Measurements from ENCODE around the gene AKNAD1.

DNA sequence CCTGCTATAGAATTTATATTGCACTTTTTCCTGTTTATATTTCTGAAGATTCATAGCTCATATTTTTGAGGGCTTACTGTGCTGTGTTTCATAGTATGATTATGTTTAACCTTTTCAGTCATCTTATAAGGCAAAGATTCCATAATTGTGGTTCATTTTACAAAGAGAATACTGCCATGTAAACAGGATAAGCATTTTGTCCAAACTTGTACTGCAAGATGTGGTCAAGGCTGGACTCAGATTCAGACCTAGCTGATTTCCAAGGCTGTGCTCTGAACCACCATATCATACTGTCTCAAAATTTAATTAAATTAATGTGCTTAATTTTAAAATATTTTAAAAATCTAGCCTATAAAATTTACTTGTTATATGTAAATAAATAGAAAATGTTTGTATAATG is 79.1 kb downstream of the AKNAD1 start:
- no peak for TF ChIP-seq TCF3 (IDR thresholded peaks at IDR 0.05; ENCODE audit: borderline replicate concordance, insufficient read depth, low read depth, low read length)
- TF ChIP-seq, protein P1, sequence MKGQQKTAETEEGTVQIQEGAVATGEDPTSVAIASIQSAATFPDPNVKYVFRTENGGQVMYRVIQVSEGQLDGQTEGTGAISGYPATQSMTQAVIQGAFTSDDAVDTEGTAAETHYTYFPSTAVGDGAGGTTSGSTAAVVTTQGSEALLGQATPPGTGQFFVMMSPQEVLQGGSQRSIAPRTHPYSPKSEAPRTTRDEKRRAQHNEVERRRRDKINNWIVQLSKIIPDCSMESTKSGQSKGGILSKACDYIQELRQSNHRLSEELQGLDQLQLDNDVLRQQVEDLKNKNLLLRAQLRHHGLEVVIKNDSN (IDR thresholded peaks at IDR 0.05; ENCODE audit: borderline replicate concordance, extremely low read length, insufficient read depth, low read depth, low read length): no peak
- TF ChIP-seq POLR2AphosphoS5 (IDR thresholded peaks at IDR 0.05; ENCODE audit: low read length): no peak
- no peak for TF ChIP-seq TARDBP (IDR thresholded peaks at IDR 0.05; ENCODE audit: borderline replicate concordance)
- no peak for TF ChIP-seq BACH1 (IDR thresholded peaks at IDR 0.05; ENCODE audit: borderline replicate concordance)
- TF ChIP-seq, protein P2, sequence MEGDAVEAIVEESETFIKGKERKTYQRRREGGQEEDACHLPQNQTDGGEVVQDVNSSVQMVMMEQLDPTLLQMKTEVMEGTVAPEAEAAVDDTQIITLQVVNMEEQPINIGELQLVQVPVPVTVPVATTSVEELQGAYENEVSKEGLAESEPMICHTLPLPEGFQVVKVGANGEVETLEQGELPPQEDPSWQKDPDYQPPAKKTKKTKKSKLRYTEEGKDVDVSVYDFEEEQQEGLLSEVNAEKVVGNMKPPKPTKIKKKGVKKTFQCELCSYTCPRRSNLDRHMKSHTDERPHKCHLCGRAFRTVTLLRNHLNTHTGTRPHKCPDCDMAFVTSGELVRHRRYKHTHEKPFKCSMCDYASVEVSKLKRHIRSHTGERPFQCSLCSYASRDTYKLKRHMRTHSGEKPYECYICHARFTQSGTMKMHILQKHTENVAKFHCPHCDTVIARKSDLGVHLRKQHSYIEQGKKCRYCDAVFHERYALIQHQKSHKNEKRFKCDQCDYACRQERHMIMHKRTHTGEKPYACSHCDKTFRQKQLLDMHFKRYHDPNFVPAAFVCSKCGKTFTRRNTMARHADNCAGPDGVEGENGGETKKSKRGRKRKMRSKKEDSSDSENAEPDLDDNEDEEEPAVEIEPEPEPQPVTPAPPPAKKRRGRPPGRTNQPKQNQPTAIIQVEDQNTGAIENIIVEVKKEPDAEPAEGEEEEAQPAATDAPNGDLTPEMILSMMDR (IDR thresholded peaks at IDR 0.05 in 2 of 3, conservative IDR thresholded peaks at IDR 0.05 in 1 of 3; ENCODE audit: control insufficient read depth in 2 of 3, extremely low read depth in 1 of 3, insufficient read depth in 1 of 3, low read depth in 3 of 3, low read length in 3 of 3): no peak
- TF ChIP-seq POLR2A (IDR thresholded peaks at IDR 0.05; ENCODE audit: low read depth, low read length): no peak

Measured in GM12878 (cell line).